GM23338 (cell line): ENCODE measurements around the gene NCK2. TPM values are rescaled to one million over a fixed set of nuclear protein-coding genes. Genes with fewer than 3 reads are reported as not detected.

Experiments
- ATAC-seq: fragments of 200-7000 bp; cut with Tn5 transposase; 3 replicates; pipeline ENCODE4 v1.9.1; 2020
- DNase-seq: peaks from one replicate; pipeline ENCODE4 v3.0.0-alpha.2; 2015; ENCODE audit warnings: low spot score
- H2AFZ ChIP-seq: fragments of 200-600 bp; sonication (generic); 2 replicates; pipeline ENCODE4 v1.8.0; 2016; ENCODE audit warnings: antibody characterized with exemption, mild to moderate bottlenecking, moderate library complexity
- H3F3A ChIP-seq: fragments of 200-600 bp; sonication (generic); replicated peaks from 2 replicates; pipeline ENCODE4 v1.8.0; 2017; ENCODE audit warnings: antibody characterized with exemption, mixed run types, low read depth
- H3K27ac ChIP-seq: fragments of 200-600 bp; sonication (generic); 2 replicates; pipeline ENCODE4 v1.6.1; 2016; ENCODE audit warnings: low read depth
- H3K27me3 ChIP-seq: fragments of 200-600 bp; sonication (generic); 2 replicates; pipeline ENCODE4 v1.8.0; 2016; ENCODE audit warnings: mild to moderate bottlenecking, mixed run types, moderate library complexity; ENCODE audit not compliant: insufficient read depth
- H3K36me3 ChIP-seq: fragments of 200-600 bp; sonication (generic); 2 replicates; pipeline ENCODE4 v1.8.0; 2016; ENCODE audit warnings: mild to moderate bottlenecking; ENCODE audit not compliant: insufficient read depth
- H3K4me1 ChIP-seq: fragments of 200-600 bp; sonication (generic); 2 replicates; pipeline ENCODE4 v1.8.0; 2016; ENCODE audit warnings: mild to moderate bottlenecking, moderate library complexity; ENCODE audit not compliant: insufficient read depth
- H3K4me2 ChIP-seq: fragments of 200-600 bp; sonication (generic); 2 replicates; pipeline ENCODE4 v1.7.1; 2017; ENCODE audit warnings: mixed run types
- H3K4me3 ChIP-seq: fragments of 200-600 bp; sonication (generic); 2 replicates; pipeline ENCODE4 v1.6.1; 2016; ENCODE audit warnings: mixed run types
- H3K79me2 ChIP-seq: fragments of 200-600 bp; sonication (generic); replicated peaks from 2 replicates; pipeline ENCODE4 v1.8.0; 2017; ENCODE audit warnings: mild to moderate bottlenecking; ENCODE audit not compliant: insufficient read depth
- H3K9me2 ChIP-seq: fragments of 200-600 bp; sonication (generic); 2 replicates; pipeline ENCODE4 v1.8.0; 2017; ENCODE audit not compliant: insufficient read depth
- H4K20me1 ChIP-seq: fragments of 200-600 bp; sonication (generic); replicated peaks from 2 replicates; pipeline ENCODE4 v1.8.0; 2017; ENCODE audit warnings: mild to moderate bottlenecking; ENCODE audit not compliant: insufficient read depth
- H3K27ac Mint-ChIP-seq: 2 replicates; pipeline ENCODE4 v1.8.0; 2020; ENCODE audit warnings: inconsistent platforms, mild to moderate bottlenecking, moderate library complexity, mixed read lengths
- H3K27me3 Mint-ChIP-seq: 3 replicates; pipeline ENCODE4 v1.8.0; 2022; ENCODE audit warnings: low read depth, mild to moderate bottlenecking, moderate library complexity, mixed read lengths, inconsistent platforms; ENCODE audit not compliant: insufficient read depth, poor library complexity
- H3K36me3 Mint-ChIP-seq: 3 replicates; pipeline ENCODE4 v1.8.0; 2021; ENCODE audit warnings: low read depth, mild to moderate bottlenecking, inconsistent platforms, moderate library complexity, mixed read lengths
- H3K4me1 Mint-ChIP-seq: 3 replicates; pipeline ENCODE4 v1.8.0; 2020; ENCODE audit warnings: mild to moderate bottlenecking, inconsistent platforms, mixed read lengths
- H3K4me3 Mint-ChIP-seq: 3 replicates; pipeline ENCODE4 v1.8.0; 2021; ENCODE audit warnings: moderate library complexity, mild to moderate bottlenecking, inconsistent platforms, mixed read lengths
- H3K9me3 Mint-ChIP-seq: 3 replicates; pipeline ENCODE4 v1.8.0; 2020; ENCODE audit warnings: moderate library complexity, mild to moderate bottlenecking, inconsistent platforms, mixed read lengths
- CREB1 ChIP-seq: fragments of 250-450 bp; sonication (Bioruptor Pico); IDR thresholded peaks from 2 replicates; pipeline ENCODE4 v1.5.0; 2020; ENCODE audit warnings: low read depth, mild to moderate bottlenecking, moderate library complexity
- EZH2 ChIP-seq: fragments of 200-600 bp; sonication (generic); IDR thresholded peaks from one replicate; pipeline ENCODE4 v1.8.0; 2017; ENCODE audit warnings: antibody characterized with exemption, mild to moderate bottlenecking, low read depth; ENCODE audit not compliant: unreplicated experiment
- EZH2phosphoT487 ChIP-seq: fragments of 200-600 bp; sonication (generic); IDR thresholded peaks from one replicate; pipeline ENCODE4 v1.8.1; 2018; ENCODE audit warnings: antibody characterized with exemption; ENCODE audit not compliant: unreplicated experiment
- JUNB ChIP-seq: IDR thresholded peaks from one replicate; pipeline ENCODE4 v1.6.1; 2016; ENCODE audit warnings: antibody characterized with exemption; ENCODE audit not compliant: unreplicated experiment
- NANOG ChIP-seq: IDR thresholded peaks from 2 replicates; pipeline ENCODE4 v1.6.1; 2016; ENCODE audit warnings: antibody characterized with exemption, borderline replicate concordance
- POLR2AphosphoS5 ChIP-seq: IDR thresholded peaks from 2 replicates; pipeline ENCODE4 v1.6.1; 2016; ENCODE audit warnings: antibody characterized with exemption, low read depth
- STAT1 ChIP-seq: IDR thresholded peaks from one replicate; pipeline ENCODE4 v1.6.1; 2016; ENCODE audit warnings: antibody characterized with exemption; ENCODE audit not compliant: unreplicated experiment
- ZNF114 ChIP-seq: fragments of 250-450 bp; sonication (Bioruptor Pico); IDR thresholded peaks from 2 replicates; pipeline ENCODE4 v1.5.0; 2020; ENCODE audit warnings: mild to moderate bottlenecking, moderate library complexity
- ZNF331 ChIP-seq: fragments of 250-450 bp; sonication (Bioruptor Pico); IDR thresholded peaks from 2 replicates; pipeline ENCODE4 v1.5.0; 2020; ENCODE audit warnings: low read depth, mild to moderate bottlenecking, moderate library complexity
- polyA plus RNA-seq: library from polyadenylated mRNA; unstranded; fragments of >200 nt; fragmentation: Nextera tagmentation; extraction: Ambion mirVana; gene quantifications from 2 replicates; pipeline ENCODE4 v1.2.1, GENCODE V29; 2016
- total RNA-seq: library from RNA; depleted of rRNA; stranded (reverse); fragments of >200 nt; shearing (Covaris generic); gene quantifications from 2 replicates; pipeline ENCODE4 v1.2.3, GENCODE V29; 2014
- TF ChIP-seq, protein P1 (sequence below), 2 experiments: fragments of 200-600 bp in 1 of 2; sonication (generic) in 1 of 2; conservative IDR thresholded peaks; 2 replicates each; pipeline versions ENCODE4 v1.5.1 to v1.6.1; 2016 to 2017; ENCODE audit warnings: antibody characterized with exemption in 2 of 2, low read depth in 2 of 2, mild to moderate bottlenecking in 2 of 2, moderate library complexity in 1 of 2
- TF ChIP-seq, protein P2 (sequence below): IDR thresholded peaks from 2 replicates; pipeline ENCODE4 v1.6.1; 2016; ENCODE audit warnings: antibody characterized with exemption
- TF ChIP-seq, protein P3 (sequence below): IDR thresholded peaks from one replicate; pipeline ENCODE4 v1.6.1; 2018; ENCODE audit warnings: antibody characterized with exemption; ENCODE audit not compliant: unreplicated experiment

NCK2 gene
- total and polyA plus RNA-seq, 2 experiments from 2014 or later = 26.9 to 59.9 TPM

DNA sequence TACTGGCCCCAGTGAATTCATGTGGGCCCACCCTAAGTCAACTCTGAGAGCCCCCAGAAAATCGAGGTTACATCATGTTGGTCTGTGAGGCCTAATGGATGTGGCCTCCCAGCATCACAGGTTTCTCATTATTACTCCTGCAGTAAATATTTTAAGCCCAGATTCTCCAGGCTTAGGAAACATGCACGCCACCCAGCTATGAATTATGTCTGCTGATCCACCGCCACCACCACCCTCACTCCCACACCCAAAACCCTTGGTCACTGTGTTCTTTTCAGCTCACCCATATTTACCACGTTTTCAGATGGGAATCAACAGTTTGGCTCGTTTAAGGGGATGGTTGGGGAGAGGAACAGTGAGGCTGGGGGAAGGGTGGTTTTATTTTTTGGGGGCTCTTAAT is 128.6 kb downstream of the NCK2 start:
- Mint-ChIP-seq H3K27ac (peak overlapping the region; percentile 63), H3K4me3 (no peak overlapping the region), H3K4me1 (peaks cover 30% of the 10 kb centered on the region), H3K9me3 (no peaks in the 10 kb centered on the region), H3K36me3 (0 out of 3 replicates have a peak, but pooled peaks cover 3% of the 10 kb centered on the region), H3K27me3 (peaks cover 2% of the 10 kb centered on the region)
- Histone ChIP-seq H2AFZ (no peak overlapping the region), H3K4me1 (peaks cover 4% of the 10 kb centered on the region; the same call in 1 of the 2 replicates), H3K4me3 (no peak overlapping the region), H3F3A (no peaks in the 10 kb centered on the region), H3K4me2 (no peak overlapping the region), H3K79me2 (peaks cover 19% of the 10 kb centered on the region), H3K27ac (no peak overlapping the region), H4K20me1 (no peaks in the 10 kb centered on the region; the same call in none of the 2 replicates), H3K36me3 (no peaks in the 10 kb centered on the region), H3K27me3 (no peaks in the 10 kb centered on the region), H3K9me2 (no peaks in the 10 kb centered on the region)
- ATAC-seq (no peak), DNase-seq (no peak)
- no peak for TF ChIP-seq EZH2phosphoT487
- TF ChIP-seq CREB1 (CRISPR knock-in tag) = no peak
- TF ChIP-seq ZNF114 = no peak
- TF ChIP-seq ZNF331 (CRISPR knock-in tag) = no peak

DNA sequence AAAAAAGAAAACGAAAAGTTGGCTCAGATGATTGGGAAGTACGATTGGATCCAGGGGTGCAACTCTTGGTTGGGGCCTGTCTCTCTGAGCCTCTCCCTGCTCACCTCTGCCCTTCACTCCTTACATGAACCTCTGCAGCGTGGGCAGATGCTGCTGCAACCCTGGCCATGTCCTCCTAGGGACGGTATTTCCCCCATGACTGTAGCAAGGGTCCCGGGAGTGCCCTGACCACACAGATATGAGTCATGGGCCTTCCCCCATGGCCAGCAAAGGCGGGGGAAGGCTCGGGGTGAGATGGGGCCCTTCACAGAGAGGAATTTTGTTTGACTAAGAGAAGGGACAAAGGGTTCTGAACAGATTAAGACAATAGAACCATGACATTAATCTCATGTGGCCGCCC is 129.0 kb downstream of the NCK2 start:
- H2AFZ ChIP-seq = no peak overlapping the region
- H3K9me3 Mint-ChIP-seq = no peaks in the 10 kb centered on the region
- DNase-seq = no peak
- TF ChIP-seq ZNF114 (no peak), CREB1 (CRISPR knock-in tag) (no peak), ZNF331 (CRISPR knock-in tag) (no peak), JUNB (no peak), POLR2AphosphoS5 (no peak), EZH2phosphoT487 (no peak), NANOG (no peak), EZH2 (no peak), STAT1 (no peak)
- TF ChIP-seq, protein P1, sequence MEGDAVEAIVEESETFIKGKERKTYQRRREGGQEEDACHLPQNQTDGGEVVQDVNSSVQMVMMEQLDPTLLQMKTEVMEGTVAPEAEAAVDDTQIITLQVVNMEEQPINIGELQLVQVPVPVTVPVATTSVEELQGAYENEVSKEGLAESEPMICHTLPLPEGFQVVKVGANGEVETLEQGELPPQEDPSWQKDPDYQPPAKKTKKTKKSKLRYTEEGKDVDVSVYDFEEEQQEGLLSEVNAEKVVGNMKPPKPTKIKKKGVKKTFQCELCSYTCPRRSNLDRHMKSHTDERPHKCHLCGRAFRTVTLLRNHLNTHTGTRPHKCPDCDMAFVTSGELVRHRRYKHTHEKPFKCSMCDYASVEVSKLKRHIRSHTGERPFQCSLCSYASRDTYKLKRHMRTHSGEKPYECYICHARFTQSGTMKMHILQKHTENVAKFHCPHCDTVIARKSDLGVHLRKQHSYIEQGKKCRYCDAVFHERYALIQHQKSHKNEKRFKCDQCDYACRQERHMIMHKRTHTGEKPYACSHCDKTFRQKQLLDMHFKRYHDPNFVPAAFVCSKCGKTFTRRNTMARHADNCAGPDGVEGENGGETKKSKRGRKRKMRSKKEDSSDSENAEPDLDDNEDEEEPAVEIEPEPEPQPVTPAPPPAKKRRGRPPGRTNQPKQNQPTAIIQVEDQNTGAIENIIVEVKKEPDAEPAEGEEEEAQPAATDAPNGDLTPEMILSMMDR (conservative IDR thresholded peaks at IDR 0.05; ENCODE audit: low read depth in 2 of 2) = no peak
- TF ChIP-seq, protein P2, sequence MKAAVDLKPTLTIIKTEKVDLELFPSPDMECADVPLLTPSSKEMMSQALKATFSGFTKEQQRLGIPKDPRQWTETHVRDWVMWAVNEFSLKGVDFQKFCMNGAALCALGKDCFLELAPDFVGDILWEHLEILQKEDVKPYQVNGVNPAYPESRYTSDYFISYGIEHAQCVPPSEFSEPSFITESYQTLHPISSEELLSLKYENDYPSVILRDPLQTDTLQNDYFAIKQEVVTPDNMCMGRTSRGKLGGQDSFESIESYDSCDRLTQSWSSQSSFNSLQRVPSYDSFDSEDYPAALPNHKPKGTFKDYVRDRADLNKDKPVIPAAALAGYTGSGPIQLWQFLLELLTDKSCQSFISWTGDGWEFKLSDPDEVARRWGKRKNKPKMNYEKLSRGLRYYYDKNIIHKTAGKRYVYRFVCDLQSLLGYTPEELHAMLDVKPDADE = no peak
- TF ChIP-seq, protein P3, sequence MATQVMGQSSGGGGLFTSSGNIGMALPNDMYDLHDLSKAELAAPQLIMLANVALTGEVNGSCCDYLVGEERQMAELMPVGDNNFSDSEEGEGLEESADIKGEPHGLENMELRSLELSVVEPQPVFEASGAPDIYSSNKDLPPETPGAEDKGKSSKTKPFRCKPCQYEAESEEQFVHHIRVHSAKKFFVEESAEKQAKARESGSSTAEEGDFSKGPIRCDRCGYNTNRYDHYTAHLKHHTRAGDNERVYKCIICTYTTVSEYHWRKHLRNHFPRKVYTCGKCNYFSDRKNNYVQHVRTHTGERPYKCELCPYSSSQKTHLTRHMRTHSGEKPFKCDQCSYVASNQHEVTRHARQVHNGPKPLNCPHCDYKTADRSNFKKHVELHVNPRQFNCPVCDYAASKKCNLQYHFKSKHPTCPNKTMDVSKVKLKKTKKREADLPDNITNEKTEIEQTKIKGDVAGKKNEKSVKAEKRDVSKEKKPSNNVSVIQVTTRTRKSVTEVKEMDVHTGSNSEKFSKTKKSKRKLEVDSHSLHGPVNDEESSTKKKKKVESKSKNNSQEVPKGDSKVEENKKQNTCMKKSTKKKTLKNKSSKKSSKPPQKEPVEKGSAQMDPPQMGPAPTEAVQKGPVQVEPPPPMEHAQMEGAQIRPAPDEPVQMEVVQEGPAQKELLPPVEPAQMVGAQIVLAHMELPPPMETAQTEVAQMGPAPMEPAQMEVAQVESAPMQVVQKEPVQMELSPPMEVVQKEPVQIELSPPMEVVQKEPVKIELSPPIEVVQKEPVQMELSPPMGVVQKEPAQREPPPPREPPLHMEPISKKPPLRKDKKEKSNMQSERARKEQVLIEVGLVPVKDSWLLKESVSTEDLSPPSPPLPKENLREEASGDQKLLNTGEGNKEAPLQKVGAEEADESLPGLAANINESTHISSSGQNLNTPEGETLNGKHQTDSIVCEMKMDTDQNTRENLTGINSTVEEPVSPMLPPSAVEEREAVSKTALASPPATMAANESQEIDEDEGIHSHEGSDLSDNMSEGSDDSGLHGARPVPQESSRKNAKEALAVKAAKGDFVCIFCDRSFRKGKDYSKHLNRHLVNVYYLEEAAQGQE = no peak

More for the DNA sequence above, 129.0 kb downstream of the NCK2 start:
- Histone ChIP-seq H3K27me3 (no peaks in the 10 kb centered on the region), H3K4me3 (no peak overlapping the region), H4K20me1 (no peaks in the 10 kb centered on the region; the same call in none of the 2 replicates), H3K36me3 (no peaks in the 10 kb centered on the region), H3K9me2 (no peaks in the 10 kb centered on the region), H3K79me2 (peaks cover 16% of the 10 kb centered on the region), H3K4me1 (peaks cover 4% of the 10 kb centered on the region; the same call in 1 of the 2 replicates), H3K4me2 (no peak overlapping the region), H3K27ac (no peak overlapping the region), H3F3A (no peaks in the 10 kb centered on the region)
- ATAC-seq = peak; percentile 62
- Mint-ChIP-seq H3K4me1 (peaks cover 30% of the 10 kb centered on the region), H3K4me3 (no peak overlapping the region), H3K36me3 (0 out of 3 replicates have a peak, but pooled peaks cover 5% of the 10 kb centered on the region), H3K27me3 (peaks cover 2% of the 10 kb centered on the region), H3K27ac (peak overlapping the region; percentile 63)
